K562 (cell line): ENCODE data around the gene APP. TPM values are rescaled to one million over a fixed set of nuclear protein-coding genes. Genes with fewer than 3 reads are reported as not detected.

Experiments
- ATAC-seq: fragments of 200-7000 bp; cut with Tn5 transposase; 3 replicates; pipeline ENCODE4 v1.9.1; 2020; ENCODE audit warnings: moderate library complexity
- BruUV-seq: library from RNA; stranded (reverse); fragments of 400-500 nt; replicated peaks from 2 replicates; lab custom pipeline; 2021; lab: Mats Ljungman, UMichigan
- CTCF ChIA-PET: fragments of 300-600 bp; formaldehyde crosslinking; extraction: SDS; loops from one replicate; lab custom pipeline; 2021; ENCODE audit warnings: low intra/inter-chr PET ratio; lab: Yijun Ruan, JAX
- POLR2A ChIA-PET: fragments of 300-600, 350-650 bp; sonication (Branson Sonifier 250); formaldehyde crosslinking; extraction: SDS; loops from one replicate; lab custom pipeline; 2021; ENCODE audit warnings: antibody characterized with exemption, inconsistent platforms; lab: Yijun Ruan, JAX
- DNase-seq, 4 experiments: peaks; one replicate each; pipeline versions ENCODE4 v3.0.0 to v3.0.0-alpha.2; 2011 to 2018; ENCODE audit warnings: low spot score in 3 of 4, mixed read lengths in 3 of 4; ENCODE audit errors: extremely low read depth in 1 of 4
- FAIRE-seq: peaks from 2 replicates; lab custom pipeline; 2011; peaks lifted over from hg19 to GRCh38; lab: Jason Lieb, UNC
- H2AFZ ChIP-seq: 2 replicates; pipeline ENCODE4 v1.6.0; 2011; ENCODE audit warnings: low read depth, low read length, control low read depth, inconsistent platforms
- H3K27ac ChIP-seq: fragments of 200-600 bp; 3 replicates; pipeline ENCODE4 v1.8.0; 2011; ENCODE audit warnings: low read depth, mild to moderate bottlenecking, control low read depth, inconsistent platforms, low read length, moderate library complexity, mixed read lengths; ENCODE audit errors: extremely low read depth
- H3K27me3 ChIP-seq, 2 experiments: fragments of 300-600 bp in 1 of 2; 2 replicates in 1 of 2; 3 replicates in 1 of 2; pipeline versions ENCODE4 v1.6.0 to v1.8.0; 2011; ENCODE audit warnings: inconsistent platforms in 2 of 2, low read length in 2 of 2, mild to moderate bottlenecking in 1 of 2, mixed read lengths in 1 of 2, moderate library complexity in 1 of 2; ENCODE audit not compliant: control insufficient read depth in 2 of 2, insufficient read depth in 2 of 2
- H3K36me3 ChIP-seq: fragments of 300-600 bp; 3 replicates; pipeline ENCODE4 v1.8.0; 2011; ENCODE audit warnings: mild to moderate bottlenecking, low read length, inconsistent platforms; ENCODE audit not compliant: control insufficient read depth, insufficient read depth
- H3K4me1 ChIP-seq, 2 experiments: fragments of 200-600 bp in 1 of 2; replicated peaks in 1 of 2; 2 replicates in 1 of 2; 3 replicates in 1 of 2; pipeline versions ENCODE4 v1.5.1 to v1.8.0; 2011; ENCODE audit warnings: inconsistent platforms in 2 of 2, low read length in 2 of 2, mild to moderate bottlenecking in 1 of 2, mixed read lengths in 1 of 2, moderate library complexity in 1 of 2; ENCODE audit not compliant: control insufficient read depth in 2 of 2, insufficient read depth in 2 of 2
- H3K4me2 ChIP-seq: 2 replicates; pipeline ENCODE4 v1.6.1; 2011; ENCODE audit warnings: low read length, control low read depth, inconsistent platforms, mixed read lengths; ENCODE audit not compliant: insufficient read depth
- H3K4me3 ChIP-seq: fragments of 200-600 bp; sonication (generic), shearing (Covaris generic); 2 replicates; pipeline ENCODE4 v1.5.1; 2016; ENCODE audit warnings: control low read depth, inconsistent platforms
- H3K79me2 ChIP-seq: fragments of 200-600 bp; 3 replicates; pipeline ENCODE4 v1.8.0; 2011; ENCODE audit warnings: low read length, inconsistent platforms; ENCODE audit not compliant: control insufficient read depth, insufficient read depth
- H3K9ac ChIP-seq, 2 experiments: 2 replicates each; pipeline versions ENCODE4 v1.6.0 to v1.6.1; 2011; ENCODE audit warnings: low read depth in 2 of 2, low read length in 2 of 2, control low read depth in 1 of 2, inconsistent platforms in 1 of 2, mild to moderate bottlenecking in 1 of 2, mixed read lengths in 1 of 2; ENCODE audit not compliant: insufficient read depth in 1 of 2
- H3K9me1 ChIP-seq: one replicate; pipeline ENCODE4 v1.6.0; 2011; ENCODE audit warnings: inconsistent platforms, mild to moderate bottlenecking, low read length, moderate library complexity; ENCODE audit not compliant: control insufficient read depth, insufficient read depth
- H3K9me3 ChIP-seq: replicated peaks from 2 replicates; pipeline ENCODE4 v1.5.1; 2011; ENCODE audit warnings: low read depth, low read length, inconsistent platforms; ENCODE audit not compliant: control insufficient read depth, insufficient read depth
- H4K20me1 ChIP-seq: replicated peaks from 2 replicates; pipeline ENCODE4 v1.6.1; 2011; ENCODE audit warnings: low read length, inconsistent platforms, mixed read lengths; ENCODE audit not compliant: control insufficient read depth, insufficient read depth
- CUX1 ChIP-seq: fragments of 200-800 bp; sonication (Bioruptor generic); IDR thresholded peaks from 2 replicates; pipeline ENCODE4 v1.6.1; 2016; ENCODE audit warnings: missing genetic modification characterization, missing compliant biosample characterization
- ID3 ChIP-seq, 2 experiments: fragments of 250-450 bp in 1 of 2; fragments of 450-650 bp in 1 of 2; sonication (Bioruptor Pico) in 1 of 2; IDR thresholded peaks; 2 replicates each; pipeline versions ENCODE4 v1.6.1 to v1.8.0; 2016 to 2021; ENCODE audit warnings: mild to moderate bottlenecking in 2 of 2, moderate library complexity in 2 of 2, missing compliant biosample characterization in 1 of 2, missing genetic modification characterization in 1 of 2
- MEF2A ChIP-seq: IDR thresholded peaks from 2 replicates; pipeline ENCODE4 v1.6.1; 2011; ENCODE audit warnings: low read depth, mild to moderate bottlenecking, low read length, moderate library complexity; ENCODE audit not compliant: control insufficient read depth
- PHB ChIP-seq: fragments of 250-450 bp; sonication (Bioruptor Pico); IDR thresholded peaks from 2 replicates; pipeline ENCODE4 v1.5.0; 2021
- PHF8 ChIP-seq: fragments of 200-600 bp; sonication (generic); IDR thresholded peaks from 2 replicates; pipeline ENCODE4 v1.6.1; 2012; ENCODE audit warnings: mixed run types, mild to moderate bottlenecking, inconsistent platforms, low read length, moderate library complexity, borderline replicate concordance
- SFPQ ChIP-seq: fragments of 200-400 bp; formaldehyde crosslinking; IDR thresholded peaks from 2 replicates; pipeline ENCODE4 v1.6.1; 2017; ENCODE audit warnings: mild to moderate bottlenecking, low read depth, low read length, moderate library complexity
- SP1 ChIP-seq: sonication (generic); formaldehyde crosslinking; IDR thresholded peaks from 2 replicates; pipeline ENCODE4 v1.8.1; 2022; ENCODE audit warnings: mild to moderate bottlenecking, missing genetic modification reagents
- TAF1 ChIP-seq: IDR thresholded peaks from 2 replicates; pipeline ENCODE4 v1.6.1; 2011; ENCODE audit warnings: mild to moderate bottlenecking, low read length, moderate library complexity; ENCODE audit not compliant: insufficient read depth, control insufficient read depth, severe bottlenecking; ENCODE audit errors: extremely low read depth
- ZNF140 ChIP-seq: fragments of 250-450 bp; sonication (Bioruptor Pico); IDR thresholded peaks from 2 replicates; pipeline ENCODE4 v1.8.0; 2021; ENCODE audit warnings: moderate library complexity, mild to moderate bottlenecking, inconsistent platforms
- WGBS: fragments of 100-300 bp; shearing (Covaris generic); methylation state at CpG from one replicate; pipeline ENCODE4 v1.1.6; 2016; ENCODE audit warnings: low coverage, mixed read lengths; ENCODE audit not compliant: insufficient coverage; ENCODE audit errors: missing lambda C conversion rate; 5-methylcytosine and 5-hydroxymethylcytosine counted together
- in situ Hi-C: fragments of 300-500 bp; cut with MboI; formaldehyde crosslinking; loops from 4 replicates; pipeline ENCODE4 v1.15.0; 2018; ENCODE audit warnings: inconsistent platforms, mixed read lengths
- intact Hi-C: fragments of 100-400 bp; cut with micrococcal nuclease; formaldehyde crosslinking; loops from 2 replicates; pipeline ENCODE4 v1.14.2; 2022
- polyA plus RNA-seq, 8 experiments: library from polyadenylated mRNA; depleted of rRNA in 4 of 8; stranded (reverse) in 5 of 8; unstranded in 3 of 8; fragments of >200 nt; fragmentation: Nextera tagmentation in 2 of 8; fragmentation: Illumina TruSeq in 1 of 8; extraction: Ambion mirVana in 2 of 8; extraction: Trizol in 1 of 8; gene quantifications; 2 replicates each; pipeline versions ENCODE4 v1.2.1 to v1.2.3, GENCODE V29; 2011 to 2014; ENCODE audit warnings: inconsistent platforms in 1 of 8, missing spikeins in 1 of 8
- total RNA-seq, 7 experiments: library from RNA; depleted of rRNA in 6 of 7; stranded (reverse); fragments of >200 nt in 6 of 7; fragmentation: Illumina TruSeq in 2 of 7; extraction: Trizol in 2 of 7; gene quantifications; 2 replicates each; pipeline versions ENCODE4 v1.2.1 to v1.2.3, GENCODE V29; 2011 to 2021; ENCODE audit warnings: low replicate concordance in 1 of 7
- TF ChIP-seq, protein P1 (sequence below): fragments of 450-650 bp; formaldehyde crosslinking; IDR thresholded peaks from 2 replicates; pipeline ENCODE4 v1.4.0; 2020; ENCODE audit warnings: mild to moderate bottlenecking

Gene APP
- total and polyA plus RNA-seq, 9 of the 15 experiments (the other 6 are each of a cell fraction or from before 2014, with no cell fraction given), result 0.01 to 1.5 (median 0.16) TPM; not detected in 5

GRCh38 chr21:26117972-26118367 lies 52.6 kb downstream of the APP start:
- intact Hi-C loops (no loop called here), in situ Hi-C loops (no loop called here)
- TF ChIP-seq ZNF140 (CRISPR knock-in tag) (no peak), PHF8 (no peak), PHB (no peak), SP1 (CRISPR knock-in tag) (no peak), ID3 (CRISPR knock-in tag; IDR thresholded peaks at IDR 0.05) (no peak), ID3 (tag; IDR thresholded peaks at IDR 0.05) (no peak), SFPQ (no peak), CUX1 (CRISPR knock-in tag) (no peak), MEF2A (no peak), TAF1 (no peak)
- TF ChIP-seq, protein P1, sequence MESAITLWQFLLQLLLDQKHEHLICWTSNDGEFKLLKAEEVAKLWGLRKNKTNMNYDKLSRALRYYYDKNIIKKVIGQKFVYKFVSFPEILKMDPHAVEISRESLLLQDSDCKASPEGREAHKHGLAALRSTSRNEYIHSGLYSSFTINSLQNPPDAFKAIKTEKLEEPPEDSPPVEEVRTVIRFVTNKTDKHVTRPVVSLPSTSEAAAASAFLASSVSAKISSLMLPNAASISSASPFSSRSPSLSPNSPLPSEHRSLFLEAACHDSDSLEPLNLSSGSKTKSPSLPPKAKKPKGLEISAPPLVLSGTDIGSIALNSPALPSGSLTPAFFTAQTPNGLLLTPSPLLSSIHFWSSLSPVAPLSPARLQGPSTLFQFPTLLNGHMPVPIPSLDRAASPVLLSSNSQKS, result no peak
- Histone ChIP-seq H3K36me3 (no peaks in the 10 kb centered on the region), H3K4me2 (no peak overlapping the region), H3K9me3 (no peaks in the 10 kb centered on the region), H3K27me3 (no peaks in the 10 kb centered on the region), H3K4me1 (no peaks in the 10 kb centered on the region), H3K9ac (no peak overlapping the region), H4K20me1 (no peaks in the 10 kb centered on the region), H2AFZ (no peak overlapping the region), H3K9me1 (no peaks in the 10 kb centered on the region), H3K4me3 (no peak overlapping the region), H3K27ac (no peak overlapping the region), H3K79me2 (no peaks in the 10 kb centered on the region)
- CTCF ChIA-PET, result no interaction called here
- POLR2A ChIA-PET, result no interaction called here
- no TSS peak for BruUV-seq
- ATAC-seq, result no peak
- FAIRE-seq, result no peak
- no peak for DNase-seq
- 2% methylated on average over 3 of the region's 3 CpGs for WGBS
